Naive B cell (primary cell): ENCODE data around the gene DNAH1. TPM values are rescaled to one million over a fixed set of nuclear protein-coding genes. Genes with fewer than 3 reads are reported as not detected.

Source experiments
- ATAC-seq, 2 donors: fragments of 150-1000 bp; cut with Tn5 transposase; 2 replicates each; pipeline ENCODE4 v1.10.0; 2021; ENCODE audit warnings: low read depth in 2 of 2, mild to moderate bottlenecking in 2 of 2, moderate library complexity in 2 of 2
- DNase-seq: peaks from one replicate; pipeline ENCODE4 v3.0.0; 2022
- H3K27ac Mint-ChIP-seq, 6 donors: one replicate each; pipeline ENCODE4 v1.8.0; 2020 to 2022; ENCODE audit warnings: mild to moderate bottlenecking in 6 of 6, mixed read lengths in 6 of 6, moderate library complexity in 5 of 6, inconsistent platforms in 2 of 6
- H3K27me3 Mint-ChIP-seq, 3 donors: one replicate each; pipeline ENCODE4 v1.8.0; 2021 to 2022; ENCODE audit warnings: mixed read lengths in 3 of 3, mild to moderate bottlenecking in 1 of 3
- H3K36me3 Mint-ChIP-seq, 2 donors: one replicate each; pipeline ENCODE4 v1.8.0; 2020 to 2022; ENCODE audit warnings: mixed read lengths in 2 of 2, inconsistent platforms in 1 of 2, mild to moderate bottlenecking in 1 of 2
- H3K4me1 Mint-ChIP-seq, 3 donors: one replicate each; pipeline ENCODE4 v1.8.0; 2020 to 2022; ENCODE audit warnings: mixed read lengths in 3 of 3, inconsistent platforms in 1 of 3, mild to moderate bottlenecking in 1 of 3, moderate library complexity in 1 of 3
- H3K4me3 Mint-ChIP-seq, 8 donors: one replicate each; pipeline ENCODE4 v1.8.0; 2020 to 2022; ENCODE audit warnings: mild to moderate bottlenecking in 8 of 8, mixed read lengths in 8 of 8, moderate library complexity in 8 of 8, inconsistent platforms in 2 of 8
- H3K9me3 Mint-ChIP-seq, 7 donors: one replicate each; pipeline ENCODE4 v1.8.0; 2020 to 2022; ENCODE audit warnings: mixed read lengths in 7 of 7, mild to moderate bottlenecking in 5 of 7, inconsistent platforms in 2 of 7, moderate library complexity in 1 of 7
- polyA plus RNA-seq, 6 donors: library from polyadenylated mRNA; unstranded; fragments of 300-500 nt; fragmentation: Illumina TruSeq; gene quantifications; one replicate each; pipeline ENCODE4 v1.2.3, GENCODE V29; 2021; ENCODE audit warnings: low read depth in 6 of 6

The DNAH1 gene
- polyA plus RNA-seq, 6 donors from 2014 or later, result 0.45 to 1.6 (median 0.65) TPM; not detected in 1

DNA sequence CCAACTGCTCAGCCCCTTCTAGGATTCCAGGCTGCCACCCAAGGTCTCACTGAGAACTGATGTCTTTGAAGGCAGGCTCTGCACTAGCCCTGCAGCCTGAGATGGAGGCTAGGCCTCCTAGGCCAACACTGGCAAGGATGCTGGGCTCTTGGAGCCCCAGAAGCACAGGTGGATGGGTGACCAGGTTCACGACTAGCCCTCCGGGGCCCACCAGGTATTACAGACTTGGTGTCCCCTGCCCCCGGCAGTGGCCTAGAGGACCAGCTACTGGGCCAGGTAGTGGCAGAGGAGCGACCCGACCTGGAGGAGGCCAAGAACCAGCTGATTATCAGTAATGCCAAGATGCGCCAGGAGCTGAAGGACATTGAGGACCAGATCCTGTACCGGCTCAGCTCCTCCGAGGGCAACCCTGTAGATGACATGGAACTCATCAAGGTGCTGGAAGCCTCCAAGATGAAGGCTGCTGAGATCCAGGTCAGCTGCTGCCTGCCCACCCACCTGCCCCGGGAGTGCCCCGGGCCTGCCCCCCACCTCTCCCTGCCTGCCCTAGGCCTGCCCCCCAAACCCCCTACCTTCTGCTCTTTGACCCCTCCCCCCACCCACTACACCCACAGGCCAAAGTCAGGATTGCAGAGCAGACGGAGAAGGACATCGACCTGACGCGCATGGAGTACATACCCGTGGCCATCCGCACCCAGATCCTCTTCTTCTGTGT, 76.3 kb downstream of the DNAH1 start:
- H3K4me1 Mint-ChIP-seq, result peaks cover 0 to 6% (median 0%) of the 10 kb centered on the region in 3 donors
- ATAC-seq, result no peak
- no peaks in the 10 kb centered on the region for H3K27me3 Mint-ChIP-seq
- no peak overlapping the region for H3K4me3 Mint-ChIP-seq
- no peak overlapping the region for H3K27ac Mint-ChIP-seq
- H3K36me3 Mint-ChIP-seq, result peaks cover 0 to 20% of the 10 kb centered on the region in 2 donors
- no peaks in the 10 kb centered on the region for H3K9me3 Mint-ChIP-seq
- DNase-seq, result no peak

DNA sequence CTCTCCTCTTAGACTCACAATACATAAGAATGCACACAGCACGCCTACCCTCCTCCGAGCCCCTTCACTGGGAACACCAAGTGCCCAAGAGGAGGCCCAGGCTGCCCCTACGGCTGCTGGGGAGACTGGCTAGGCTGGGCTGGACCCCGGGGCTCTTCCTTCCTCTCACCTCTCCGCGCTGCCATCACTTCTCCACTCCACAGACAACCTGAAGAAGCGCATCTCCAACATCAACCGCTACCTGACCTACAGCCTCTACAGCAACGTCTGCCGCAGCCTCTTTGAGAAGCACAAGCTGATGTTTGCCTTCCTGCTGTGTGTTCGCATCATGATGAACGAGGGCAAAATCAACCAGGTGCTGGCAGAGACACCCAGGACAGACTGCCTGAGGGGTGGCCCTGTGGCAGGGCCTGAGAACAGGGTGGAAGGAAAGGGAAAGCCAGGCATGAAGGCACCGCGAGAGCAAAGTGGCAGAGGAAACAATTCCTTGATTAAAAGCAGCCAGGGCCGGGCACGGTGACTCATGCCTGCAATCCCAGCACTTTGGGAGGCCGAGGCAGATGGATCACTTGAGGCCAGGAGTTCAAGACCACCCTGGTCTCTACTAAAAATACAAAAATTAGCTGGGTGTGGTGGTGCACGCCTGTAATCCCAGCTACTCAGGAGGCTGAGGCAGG, 77.2 kb downstream of the DNAH1 start:
- H3K36me3 Mint-ChIP-seq, result peaks cover 0 to 20% of the 10 kb centered on the region in 2 donors

DNA sequence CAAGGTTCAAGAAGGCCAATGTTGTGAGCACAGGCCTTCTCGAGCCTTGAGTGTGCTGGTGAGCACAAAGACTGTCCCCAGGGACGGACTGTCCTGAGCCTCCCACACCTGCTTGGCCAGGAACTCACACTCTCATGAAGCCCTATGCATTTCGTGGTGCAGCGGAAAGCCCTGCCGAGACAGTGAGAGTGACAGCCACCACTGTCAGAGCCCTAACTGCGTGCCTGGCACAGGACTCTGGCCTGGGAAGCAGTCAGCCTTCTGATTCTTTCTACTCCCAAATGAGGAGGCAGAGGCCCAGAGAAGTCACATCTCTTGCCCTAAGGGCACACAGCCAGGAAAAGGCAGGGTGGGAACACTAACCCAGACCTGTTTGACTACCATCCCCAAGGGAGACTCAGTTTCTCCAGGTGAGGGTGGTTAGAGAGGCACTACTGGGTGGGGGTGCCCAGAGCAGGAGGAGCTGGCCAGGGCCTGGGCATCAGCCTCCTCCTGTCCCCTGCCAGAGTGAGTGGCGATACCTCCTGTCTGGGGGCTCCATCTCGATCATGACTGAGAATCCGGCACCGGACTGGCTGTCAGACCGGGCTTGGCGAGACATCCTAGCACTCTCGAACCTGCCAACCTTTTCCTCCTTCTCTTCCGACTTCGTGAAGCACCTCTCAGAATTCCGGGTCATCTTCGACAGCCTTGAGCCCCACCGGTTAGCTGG, 78.0 kb downstream of the DNAH1 start:
- no peak for ATAC-seq
- Mint-ChIP-seq H3K27me3 (no peaks in the 10 kb centered on the region), H3K36me3 (peaks cover 0 to 20% of the 10 kb centered on the region in 2 donors), H3K27ac (peak overlapping the region in 1 of 6 donors; percentile 29), H3K9me3 (no peaks in the 10 kb centered on the region), H3K4me3 (no peak overlapping the region), H3K4me1 (peaks cover 0 to 6% (median 0%) of the 10 kb centered on the region in 3 donors)
- no peak for DNase-seq

More for the DNA sequence above, 77.2 kb downstream of the DNAH1 start:
- no peak overlapping the region for H3K27ac Mint-ChIP-seq
- H3K27me3 Mint-ChIP-seq, result no peaks in the 10 kb centered on the region
- no peak overlapping the region for H3K4me3 Mint-ChIP-seq
- ATAC-seq, result no peak
- no peak for DNase-seq
- peaks cover 0 to 6% (median 0%) of the 10 kb centered on the region in 3 donors for H3K4me1 Mint-ChIP-seq
- no peaks in the 10 kb centered on the region for H3K9me3 Mint-ChIP-seq

DNA sequence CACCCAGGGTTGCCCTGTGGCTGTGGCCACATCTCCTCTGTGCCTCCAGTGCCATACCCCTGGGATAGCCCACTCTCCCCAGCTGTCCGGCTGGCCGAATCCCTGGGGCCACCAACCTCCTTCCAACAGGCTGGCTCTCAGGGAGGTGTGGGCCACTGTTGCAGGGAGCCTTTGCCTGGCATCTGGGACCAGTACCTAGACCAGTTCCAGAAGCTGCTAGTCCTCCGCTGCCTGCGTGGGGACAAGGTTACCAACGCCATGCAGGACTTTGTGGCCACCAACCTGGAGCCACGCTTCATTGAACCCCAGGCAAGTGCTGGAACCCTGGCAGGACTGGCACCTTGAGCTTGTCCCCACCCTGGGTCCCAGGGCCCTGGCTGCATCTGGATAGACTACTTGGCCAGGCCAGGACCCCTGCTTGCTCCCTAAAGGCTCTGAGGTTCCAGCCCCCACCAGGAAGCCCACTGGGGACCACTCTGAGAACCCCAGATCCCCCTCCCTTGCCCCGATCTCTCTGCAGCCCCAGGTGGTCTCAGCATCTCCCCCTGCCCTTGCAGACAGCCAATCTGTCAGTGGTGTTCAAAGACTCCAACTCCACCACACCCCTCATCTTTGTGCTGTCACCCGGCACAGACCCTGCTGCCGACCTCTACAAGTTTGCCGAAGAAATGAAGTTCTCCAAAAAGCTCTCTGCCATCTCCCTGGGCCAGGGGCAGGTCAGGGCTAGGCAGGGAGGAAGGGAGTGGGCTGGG, 78.8 kb downstream of the DNAH1 start:
- peaks cover 0 to 6% (median 0%) of the 10 kb centered on the region in 3 donors for H3K4me1 Mint-ChIP-seq
- H3K27me3 Mint-ChIP-seq, result no peaks in the 10 kb centered on the region
- no peak overlapping the region for H3K4me3 Mint-ChIP-seq
- no peak overlapping the region for H3K27ac Mint-ChIP-seq
- DNase-seq, result no peak
- H3K9me3 Mint-ChIP-seq, result no peaks in the 10 kb centered on the region
- H3K36me3 Mint-ChIP-seq, result peaks cover 0 to 20% of the 10 kb centered on the region in 2 donors
- no peak for ATAC-seq

DNA sequence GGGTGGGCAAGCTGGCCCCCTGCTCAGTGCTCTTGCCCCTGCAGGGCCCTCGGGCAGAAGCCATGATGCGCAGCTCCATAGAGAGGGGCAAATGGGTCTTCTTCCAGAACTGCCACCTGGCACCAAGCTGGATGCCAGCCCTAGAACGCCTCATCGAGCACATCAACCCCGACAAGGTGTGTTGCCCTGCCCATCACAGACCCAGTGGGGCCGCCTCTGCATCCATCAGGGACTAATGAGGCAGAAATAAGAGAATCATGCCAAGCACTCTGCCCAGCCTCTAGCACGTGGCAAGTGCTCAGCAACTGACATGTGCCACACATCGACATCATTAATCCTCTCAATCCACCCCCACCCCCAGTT, 79.4 kb downstream of the DNAH1 start:
- ATAC-seq (no peak), DNase-seq (no peak)
- no peak overlapping the region for H3K4me3 Mint-ChIP-seq
- no peak overlapping the region for H3K27ac Mint-ChIP-seq
- no peaks in the 10 kb centered on the region for H3K27me3 Mint-ChIP-seq
- H3K36me3 Mint-ChIP-seq, result peaks cover 0 to 20% of the 10 kb centered on the region in 2 donors
- H3K4me1 Mint-ChIP-seq, result peaks cover 0 to 6% (median 0%) of the 10 kb centered on the region in 3 donors
- H3K9me3 Mint-ChIP-seq, result no peaks in the 10 kb centered on the region

DNA sequence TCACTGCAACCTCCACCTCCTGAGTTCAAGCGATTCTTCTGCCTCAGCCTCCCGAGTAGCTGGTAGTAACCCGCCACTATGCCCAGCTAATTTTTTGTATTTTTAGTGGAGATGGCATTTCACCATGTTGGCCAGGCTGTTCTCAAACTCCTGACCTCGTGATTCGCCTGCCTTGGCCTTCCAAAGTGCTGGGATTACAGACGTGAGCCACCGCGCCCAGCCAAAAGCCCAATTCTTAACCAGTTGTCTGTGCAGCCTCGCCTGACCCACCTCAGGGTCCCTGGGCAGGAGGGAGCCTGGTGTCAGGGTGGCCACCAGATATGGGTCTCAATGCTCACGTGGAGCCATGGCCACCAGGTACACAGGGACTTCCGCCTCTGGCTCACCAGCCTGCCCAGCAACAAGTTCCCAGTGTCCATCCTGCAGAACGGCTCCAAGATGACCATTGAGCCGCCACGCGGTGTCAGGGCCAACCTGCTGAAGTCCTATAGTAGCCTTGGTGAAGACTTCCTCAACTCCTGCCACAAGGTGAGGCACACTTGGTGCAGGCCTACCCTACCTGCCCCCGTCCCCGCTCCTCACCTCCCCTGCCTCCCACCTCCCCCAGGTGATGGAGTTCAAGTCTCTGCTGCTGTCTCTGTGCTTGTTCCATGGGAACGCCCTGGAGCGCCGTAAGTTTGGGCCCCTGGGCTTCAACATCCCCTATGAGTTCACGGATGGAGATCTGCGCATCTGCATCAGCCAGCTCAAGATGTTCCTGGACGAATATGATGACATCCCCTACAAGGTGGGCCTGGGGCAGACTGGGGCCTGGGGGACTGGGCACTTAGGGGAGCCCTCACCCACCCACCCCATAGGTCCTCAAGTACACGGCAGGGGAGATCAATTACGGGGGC, 80.1 kb downstream of the DNAH1 start:
- H3K9me3 Mint-ChIP-seq, result no peaks in the 10 kb centered on the region
- DNase-seq (no peak), ATAC-seq (no peak)
- peaks cover 0 to 19% of the 10 kb centered on the region in 2 donors for H3K36me3 Mint-ChIP-seq
- H3K4me3 Mint-ChIP-seq, result no peak overlapping the region
- H3K27me3 Mint-ChIP-seq, result no peaks in the 10 kb centered on the region
- peaks cover 0 to 6% (median 0%) of the 10 kb centered on the region in 3 donors for H3K4me1 Mint-ChIP-seq
- no peak overlapping the region for H3K27ac Mint-ChIP-seq

DNA sequence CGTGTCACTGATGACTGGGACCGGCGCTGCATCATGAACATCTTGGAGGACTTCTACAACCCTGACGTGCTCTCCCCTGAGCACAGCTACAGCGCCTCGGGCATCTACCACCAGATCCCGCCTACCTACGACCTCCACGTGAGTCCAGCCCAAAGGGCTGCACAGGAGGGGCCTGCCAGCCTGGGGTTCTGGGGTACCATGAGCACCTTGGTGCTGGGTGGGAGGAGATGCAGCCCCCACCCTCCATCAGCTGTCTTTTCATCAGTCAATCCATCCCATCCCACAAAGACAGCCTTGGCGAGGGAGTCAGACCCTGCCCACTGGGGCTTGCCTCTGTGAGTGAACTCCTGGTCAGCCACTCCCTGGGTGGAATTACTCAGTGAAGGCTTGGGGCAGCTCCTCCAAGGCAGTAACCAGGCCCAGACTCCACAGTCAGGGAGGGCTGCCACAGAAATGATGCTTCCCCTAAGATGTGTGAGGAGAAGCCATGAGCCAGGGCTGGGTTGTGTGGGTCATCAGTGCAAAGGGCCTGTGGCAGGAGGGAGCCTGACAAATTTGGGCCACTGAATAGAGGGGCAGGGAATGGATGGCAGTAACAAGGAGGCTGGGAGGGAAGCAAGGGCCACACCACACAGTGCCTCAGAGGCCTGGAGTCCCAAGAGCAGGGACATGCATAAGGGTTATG, 80.9 kb downstream of the DNAH1 start:
- Mint-ChIP-seq H3K4me3 (no peak overlapping the region), H3K36me3 (peaks cover 0 to 11% of the 10 kb centered on the region in 2 donors), H3K27ac (peak overlapping the region in 1 of 6 donors; percentile 60), H3K9me3 (no peaks in the 10 kb centered on the region), H3K4me1 (peaks cover 0 to 6% (median 0%) of the 10 kb centered on the region in 3 donors), H3K27me3 (no peaks in the 10 kb centered on the region)
- no peak for DNase-seq
- no peak for ATAC-seq

DNA sequence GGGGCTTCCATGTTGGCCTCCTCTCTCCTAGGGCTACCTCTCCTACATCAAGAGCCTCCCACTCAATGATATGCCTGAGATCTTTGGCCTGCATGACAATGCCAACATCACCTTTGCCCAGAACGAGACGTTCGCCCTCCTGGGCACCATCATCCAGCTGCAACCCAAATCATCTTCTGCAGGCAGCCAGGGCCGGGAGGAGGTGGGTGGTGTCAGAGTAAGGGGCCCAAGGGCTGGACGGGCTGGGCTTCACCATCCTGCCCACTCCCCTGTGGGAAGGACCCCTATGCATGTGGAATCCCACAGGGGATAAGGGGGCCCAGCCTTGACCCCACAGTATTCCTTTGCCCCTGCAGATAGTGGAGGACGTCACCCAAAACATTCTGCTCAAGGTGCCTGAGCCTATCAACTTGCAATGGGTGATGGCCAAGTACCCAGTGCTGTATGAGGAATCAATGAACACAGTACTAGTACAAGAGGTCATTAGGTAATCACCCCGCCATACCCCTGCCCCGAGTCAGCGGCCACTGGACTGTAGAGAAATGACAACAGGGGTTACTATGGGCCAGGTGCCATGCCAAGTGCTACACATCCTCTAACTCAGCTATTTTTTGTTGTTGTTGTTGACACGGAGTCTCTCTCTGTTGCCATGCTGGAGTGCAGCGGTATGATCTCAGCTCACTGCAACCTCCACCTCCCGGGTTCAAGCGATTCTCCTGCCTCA, 81.7 kb downstream of the DNAH1 start:
- Mint-ChIP-seq H3K36me3 (peaks cover 0 to 13% of the 10 kb centered on the region in 2 donors), H3K4me1 (peaks cover 0 to 5% (median 0%) of the 10 kb centered on the region in 3 donors), H3K9me3 (no peaks in the 10 kb centered on the region), H3K27ac (peak overlapping the region in 2 of 6 donors; percentile 60), H3K27me3 (no peaks in the 10 kb centered on the region), H3K4me3 (peak overlapping the region in 1 of 8 donors; percentile 22)
- no peak for DNase-seq
- ATAC-seq, result no peak

DNA sequence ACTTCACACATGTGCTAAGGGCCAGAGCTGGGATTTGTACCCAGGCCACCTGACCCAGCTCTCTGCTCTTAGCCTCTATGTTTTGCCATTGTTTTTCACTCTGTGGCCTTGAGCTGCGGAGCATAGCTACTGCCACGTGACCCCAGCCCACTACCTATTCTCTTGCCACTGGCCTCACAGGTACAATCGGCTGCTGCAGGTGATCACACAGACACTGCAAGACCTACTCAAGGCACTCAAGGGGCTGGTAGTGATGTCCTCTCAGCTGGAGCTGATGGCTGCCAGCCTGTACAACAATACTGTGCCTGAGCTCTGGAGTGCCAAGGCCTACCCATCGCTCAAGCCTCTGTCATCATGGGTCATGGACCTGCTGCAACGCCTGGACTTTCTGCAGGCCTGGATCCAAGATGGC, 82.6 kb downstream of the DNAH1 start:
- ATAC-seq (no peak), DNase-seq (no peak)
- Mint-ChIP-seq H3K4me1 (no peaks in the 10 kb centered on the region), H3K4me3 (peak overlapping the region in 1 of 8 donors; percentile 25), H3K36me3 (peaks cover 0 to 12% of the 10 kb centered on the region in 2 donors), H3K27me3 (no peaks in the 10 kb centered on the region), H3K9me3 (no peaks in the 10 kb centered on the region), H3K27ac (peak overlapping the region in 1 of 6 donors; percentile 60)

DNA sequence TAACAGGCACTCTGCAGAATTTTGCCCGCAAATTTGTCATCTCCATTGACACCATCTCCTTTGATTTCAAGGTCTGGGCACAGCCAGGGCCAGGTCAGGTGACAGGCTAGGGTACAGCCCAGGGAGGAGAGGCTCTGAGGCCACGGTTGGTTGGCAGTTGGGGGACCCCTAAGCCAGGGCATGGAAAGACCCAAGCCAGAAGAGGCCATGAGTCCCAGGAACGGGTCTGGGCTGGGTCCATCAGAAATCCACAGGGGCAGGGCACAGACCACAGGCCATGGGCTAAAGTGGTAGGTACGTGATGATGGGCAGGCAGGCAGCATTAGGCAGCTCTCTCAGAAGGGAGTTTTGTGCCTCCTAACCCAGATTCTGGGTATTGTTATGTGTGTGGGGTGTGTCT, 83.0 kb downstream of the DNAH1 start:
- Mint-ChIP-seq H3K27ac (no peak overlapping the region), H3K36me3 (peaks cover 0 to 12% of the 10 kb centered on the region in 2 donors), H3K4me3 (no peak overlapping the region), H3K9me3 (no peaks in the 10 kb centered on the region), H3K4me1 (no peaks in the 10 kb centered on the region), H3K27me3 (no peaks in the 10 kb centered on the region)
- DNase-seq (no peak), ATAC-seq (no peak)

DNA sequence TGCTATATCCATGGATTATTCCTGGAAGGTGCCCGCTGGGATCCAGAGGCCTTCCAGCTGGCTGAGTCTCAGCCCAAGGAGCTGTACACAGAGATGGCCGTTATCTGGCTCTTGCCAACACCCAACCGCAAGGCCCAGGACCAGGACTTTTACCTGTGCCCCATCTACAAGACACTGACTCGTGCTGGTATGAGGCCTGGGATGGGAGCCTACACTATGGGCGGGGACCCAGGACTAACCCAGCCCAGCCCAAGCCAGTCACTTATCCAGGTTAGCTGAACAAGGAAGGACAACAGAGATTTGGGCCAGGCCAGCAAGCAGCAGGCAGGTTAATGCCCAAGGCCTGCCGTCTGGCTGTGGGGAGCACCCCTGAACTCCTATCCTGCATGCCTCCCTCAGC, 83.5 kb downstream of the DNAH1 start:
- DNase-seq, result no peak
- Mint-ChIP-seq H3K4me1 (no peaks in the 10 kb centered on the region), H3K9me3 (no peaks in the 10 kb centered on the region), H3K27me3 (no peaks in the 10 kb centered on the region), H3K27ac (no peak overlapping the region), H3K4me3 (no peak overlapping the region), H3K36me3 (peaks cover 0 to 12% of the 10 kb centered on the region in 2 donors)
- ATAC-seq, result no peak
